HG02571 (cell line): ENCODE measurements around the gene KCNMA1.

ENCODE experiments used
- ATAC-seq: cut with Tn5 transposase; IDR thresholded peaks from one replicate; pipeline ENCODE4 v1.9.1; 2021; ENCODE audit warnings: mild to moderate bottlenecking, moderate library complexity; ENCODE audit not compliant: unreplicated experiment

The KCNMA1 gene

DNA sequence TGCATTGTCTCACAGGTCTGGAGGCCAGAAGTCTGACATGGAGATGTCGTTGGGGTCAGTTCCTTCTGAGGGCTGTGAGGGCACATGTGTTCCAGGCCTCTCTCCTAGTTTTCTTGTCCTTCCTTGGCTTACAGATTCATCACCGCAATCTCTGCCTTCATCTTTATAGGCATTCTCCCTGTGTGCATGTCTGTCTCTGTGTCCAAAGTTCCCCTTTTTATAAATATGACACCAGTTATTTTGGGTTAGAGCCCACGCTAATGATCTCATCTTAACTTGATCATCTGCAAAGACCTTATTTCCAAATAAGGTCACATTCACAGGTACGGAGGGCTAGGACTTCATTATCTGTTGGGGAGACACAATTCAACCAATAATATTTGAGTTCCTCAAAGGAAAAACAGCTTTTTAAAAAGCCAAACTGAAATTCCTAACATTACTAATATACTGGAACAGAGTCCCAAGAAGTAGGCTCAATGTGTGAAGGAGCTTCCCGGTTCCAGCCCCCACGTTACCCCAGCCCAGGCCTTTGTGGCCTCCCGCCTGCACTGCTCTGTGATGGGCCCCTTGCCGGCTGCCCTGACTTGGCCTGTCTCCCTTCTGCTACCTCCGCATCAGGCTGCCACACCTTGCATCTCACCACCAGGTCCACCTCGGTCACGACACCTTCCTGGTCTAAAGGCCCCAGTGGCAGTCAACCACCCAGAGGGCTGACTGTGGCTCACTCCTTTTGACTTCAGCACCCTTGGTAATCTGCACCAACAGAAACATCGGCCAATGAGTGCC, 142.7 kb downstream of the KCNMA1 start:
- ATAC-seq: no peak

DNA sequence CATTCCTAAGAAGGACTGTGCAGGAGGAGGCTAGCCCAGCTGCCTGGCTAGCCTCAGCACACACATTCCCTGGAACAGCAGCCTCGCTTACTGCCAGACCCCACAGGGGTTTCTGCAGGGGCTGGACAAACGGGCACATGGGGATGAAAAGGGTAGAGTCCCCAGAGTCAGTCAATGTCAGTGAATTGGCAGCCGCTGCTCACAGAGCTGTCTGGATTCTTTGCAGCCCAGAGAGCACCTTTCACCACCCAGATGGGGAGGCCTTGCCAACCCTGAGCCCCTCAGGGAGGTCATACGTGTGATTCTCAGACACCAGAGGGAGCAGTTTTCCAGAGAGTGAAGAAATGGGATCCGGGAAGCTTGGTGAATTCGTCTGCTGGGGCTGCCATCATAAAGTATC, 143.3 kb downstream of the KCNMA1 start:
- ATAC-seq: no peak

DNA sequence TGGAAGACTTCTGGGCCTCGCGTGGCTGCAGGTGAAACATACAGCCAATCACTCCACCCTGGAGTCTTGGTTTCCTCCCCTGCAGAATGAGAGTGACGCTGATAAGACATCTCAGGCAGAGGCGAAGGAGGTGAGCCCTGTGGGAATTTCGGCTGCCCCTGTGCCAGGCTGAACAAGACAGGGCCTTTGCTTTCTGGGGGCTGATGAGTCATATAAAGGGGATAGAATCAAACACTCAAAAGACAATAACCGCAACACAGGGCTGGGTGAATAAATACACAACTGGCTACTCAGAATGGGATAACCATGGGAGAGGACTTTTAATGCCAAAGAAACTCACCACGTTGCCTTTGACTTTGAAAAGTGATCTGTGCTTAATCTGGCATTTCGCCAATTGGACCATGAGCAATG, 143.8 kb downstream of the KCNMA1 start:
- no peak for ATAC-seq

DNA sequence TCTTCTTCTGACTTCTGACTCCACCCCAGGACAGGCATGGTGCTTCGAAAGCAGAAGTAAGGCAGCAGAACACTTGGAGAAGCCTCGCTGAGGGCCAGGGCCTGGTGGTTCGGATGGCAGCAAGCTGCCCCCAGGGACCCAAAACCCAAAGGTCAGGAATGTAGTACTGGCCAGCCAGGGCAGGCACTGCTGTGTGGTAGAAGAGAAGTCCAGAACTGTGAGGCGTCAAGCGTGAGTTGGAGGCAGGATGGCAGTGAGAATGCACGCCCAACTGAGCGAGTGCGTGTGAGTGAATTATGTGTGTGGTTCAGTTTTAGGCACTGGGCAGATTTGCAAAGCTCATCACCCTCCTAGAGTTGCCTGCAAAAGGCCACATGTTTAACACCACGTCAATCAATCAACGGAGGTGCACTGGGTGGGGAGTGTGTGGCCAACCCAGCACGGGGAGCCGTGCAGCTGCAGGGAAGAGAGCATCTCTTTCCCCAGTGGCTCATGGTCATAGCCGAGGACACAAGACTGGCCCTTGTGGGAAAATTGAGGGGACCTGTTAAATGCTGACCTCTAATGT, 144.3 kb downstream of the KCNMA1 start:
- no peak for ATAC-seq

DNA sequence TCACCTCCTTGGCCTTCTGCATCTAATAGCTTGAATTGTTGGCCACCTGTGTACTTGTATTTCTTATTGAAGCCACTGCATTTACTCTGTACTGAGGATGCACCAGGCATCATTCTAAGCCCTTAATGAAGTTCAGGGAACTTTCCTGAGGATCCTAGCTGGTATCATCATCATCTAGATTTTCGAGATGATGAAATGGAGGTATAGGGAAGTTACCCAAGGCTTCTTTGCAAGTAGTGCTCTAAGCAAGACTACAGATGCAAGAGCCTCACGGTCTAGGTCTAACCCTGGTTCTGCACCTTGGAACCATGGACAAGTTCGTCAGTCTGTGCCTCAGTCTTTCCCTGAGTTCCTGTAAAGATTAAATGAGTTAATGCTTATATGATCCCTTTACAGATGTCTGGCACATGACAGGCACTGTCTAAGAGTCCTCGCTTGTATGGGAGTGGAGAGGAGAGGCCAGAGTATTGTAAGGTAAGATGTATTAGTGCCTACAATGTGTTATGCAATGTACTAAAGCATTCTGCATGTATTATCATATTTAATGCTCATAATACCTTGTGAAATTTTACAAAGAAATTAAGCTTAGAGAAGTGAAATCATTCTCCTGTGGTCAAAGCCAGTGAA, 145.1 kb downstream of the KCNMA1 start:
- no peak for ATAC-seq

DNA sequence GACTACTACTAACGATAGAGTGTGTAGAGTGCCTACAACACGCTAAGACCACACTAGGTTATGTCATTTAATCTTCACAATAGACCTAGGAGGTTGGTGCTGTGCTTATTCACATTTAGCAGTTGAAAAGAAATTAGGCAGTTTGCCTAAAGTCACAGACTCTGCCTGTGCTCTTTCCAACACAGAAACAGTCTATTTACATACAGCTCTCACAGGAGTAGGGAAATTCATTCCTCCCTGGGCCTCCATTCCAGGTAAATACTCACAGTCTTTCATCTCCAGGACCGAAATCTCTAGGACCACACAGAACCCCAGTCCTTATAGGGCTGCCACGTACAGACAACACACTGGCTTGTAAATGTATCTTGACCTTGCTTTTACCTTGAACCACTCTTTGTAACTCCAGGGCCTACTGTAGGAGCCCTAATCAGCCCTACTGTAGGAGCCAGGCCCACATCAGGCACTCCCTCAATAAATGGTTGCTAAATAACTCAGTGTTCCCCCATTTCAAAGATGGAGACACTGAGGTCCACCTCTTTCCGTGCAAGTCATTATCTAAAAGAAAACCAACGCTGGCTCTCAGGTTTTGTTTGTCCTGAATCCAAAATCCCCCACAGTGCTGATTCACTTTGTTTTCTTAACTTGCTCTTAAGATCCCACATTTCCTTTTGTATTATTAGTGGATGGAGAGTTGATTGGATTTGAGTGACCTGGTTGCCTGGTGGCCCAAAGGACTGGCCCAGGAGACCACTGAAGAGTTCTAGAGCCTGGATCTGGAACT, 146.9 kb downstream of the KCNMA1 start:
- ATAC-seq: no peak

DNA sequence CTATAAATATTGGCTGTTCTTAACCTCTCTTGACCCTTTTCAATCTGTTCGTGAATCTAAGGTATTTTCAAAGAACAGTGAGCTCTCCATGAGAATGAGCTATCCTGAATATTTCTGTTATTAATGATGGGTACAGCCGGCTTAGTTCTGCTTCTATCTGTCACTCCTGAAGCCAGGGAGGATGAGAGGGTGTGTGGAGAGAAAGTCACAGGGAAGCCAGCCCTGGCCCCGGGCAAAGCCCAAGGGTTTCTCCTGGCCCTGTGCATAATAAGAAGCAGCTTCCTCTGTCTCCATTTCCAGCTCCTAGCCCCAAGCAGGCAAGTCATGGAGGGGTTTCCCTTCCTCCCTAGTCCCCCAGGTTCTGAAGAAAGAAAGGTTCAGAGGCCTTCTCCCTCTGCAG, 151.1 kb downstream of the KCNMA1 start:
- ATAC-seq: no peak

DNA sequence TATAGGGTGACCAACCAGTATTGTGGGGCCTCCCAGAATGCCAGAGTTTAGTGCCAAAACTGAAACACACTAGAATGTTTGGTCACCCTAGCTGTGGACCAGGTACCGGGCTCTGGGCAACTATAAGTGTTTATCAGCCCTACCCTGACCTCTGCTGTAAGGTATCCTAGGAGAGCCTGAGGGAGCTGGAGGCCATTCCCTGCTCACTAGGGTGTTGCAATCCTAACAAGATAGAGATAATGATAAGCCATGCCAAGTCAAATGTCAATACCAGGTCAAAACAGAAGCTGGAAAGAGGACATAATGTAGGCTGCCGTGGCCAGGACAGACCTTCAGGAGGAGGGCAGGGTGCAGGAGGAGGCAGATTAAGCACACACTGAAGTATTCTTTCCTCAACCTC, 151.8 kb downstream of the KCNMA1 start:
- no peak for ATAC-seq

DNA sequence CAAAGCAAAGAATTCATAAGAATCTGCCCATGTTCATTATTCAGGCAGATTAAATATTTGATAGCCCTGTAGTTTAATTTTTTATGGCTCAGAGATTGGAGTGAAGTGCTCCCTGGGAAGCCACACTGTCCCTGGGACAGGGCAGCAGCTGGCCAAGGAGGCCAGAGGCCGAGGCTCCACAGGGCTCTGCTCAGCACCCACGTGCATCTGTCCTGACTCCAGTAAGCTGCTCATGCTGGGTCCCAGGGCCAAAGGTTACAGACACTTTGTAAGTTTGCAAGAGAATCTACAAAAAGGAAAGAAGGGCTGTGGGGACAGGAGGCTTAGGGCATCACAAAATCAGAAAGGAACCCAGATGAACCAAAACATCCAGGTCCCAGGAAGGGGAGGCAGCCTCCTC, 155.5 kb downstream of the KCNMA1 start:
- no peak for ATAC-seq

DNA sequence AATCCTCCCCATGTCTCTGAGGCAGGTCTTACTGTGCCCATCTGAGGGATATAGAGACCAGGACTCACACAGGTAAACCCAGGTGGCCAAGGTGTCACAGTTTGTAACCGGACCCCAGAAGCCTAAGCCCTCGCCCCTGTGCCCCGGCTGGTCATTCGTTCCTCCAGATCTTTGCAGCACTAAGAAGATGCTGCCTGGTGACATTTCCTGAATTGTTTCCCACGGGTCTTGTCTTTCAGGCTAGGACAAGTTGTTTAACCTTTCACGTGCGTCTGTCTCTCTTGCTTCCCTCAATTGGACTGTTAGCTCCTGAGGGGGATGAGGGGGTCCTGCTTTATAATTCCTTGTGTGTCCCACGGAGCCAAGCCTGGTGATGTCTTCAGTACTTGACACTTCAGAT, 158.0 kb downstream of the KCNMA1 start:
- ATAC-seq: no peak

DNA sequence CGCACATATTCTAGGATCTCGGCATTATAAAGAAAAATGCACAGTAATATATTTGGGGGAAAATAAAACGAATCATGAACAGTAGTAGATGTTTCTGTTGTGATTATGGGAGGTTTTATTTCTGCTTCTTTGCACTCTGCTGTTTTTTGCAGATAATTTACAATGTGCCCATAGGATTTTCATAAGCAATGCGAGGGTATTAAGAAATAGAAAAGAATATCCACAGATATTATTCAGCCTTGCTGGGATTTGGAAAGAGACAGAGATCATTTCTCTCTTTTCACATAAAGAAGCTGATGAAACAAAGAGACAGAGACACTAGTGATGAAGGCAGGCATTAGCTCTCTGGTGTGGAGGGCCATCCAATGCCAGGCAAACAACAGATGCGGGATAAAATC, 158.6 kb downstream of the KCNMA1 start:
- ATAC-seq: no peak

DNA sequence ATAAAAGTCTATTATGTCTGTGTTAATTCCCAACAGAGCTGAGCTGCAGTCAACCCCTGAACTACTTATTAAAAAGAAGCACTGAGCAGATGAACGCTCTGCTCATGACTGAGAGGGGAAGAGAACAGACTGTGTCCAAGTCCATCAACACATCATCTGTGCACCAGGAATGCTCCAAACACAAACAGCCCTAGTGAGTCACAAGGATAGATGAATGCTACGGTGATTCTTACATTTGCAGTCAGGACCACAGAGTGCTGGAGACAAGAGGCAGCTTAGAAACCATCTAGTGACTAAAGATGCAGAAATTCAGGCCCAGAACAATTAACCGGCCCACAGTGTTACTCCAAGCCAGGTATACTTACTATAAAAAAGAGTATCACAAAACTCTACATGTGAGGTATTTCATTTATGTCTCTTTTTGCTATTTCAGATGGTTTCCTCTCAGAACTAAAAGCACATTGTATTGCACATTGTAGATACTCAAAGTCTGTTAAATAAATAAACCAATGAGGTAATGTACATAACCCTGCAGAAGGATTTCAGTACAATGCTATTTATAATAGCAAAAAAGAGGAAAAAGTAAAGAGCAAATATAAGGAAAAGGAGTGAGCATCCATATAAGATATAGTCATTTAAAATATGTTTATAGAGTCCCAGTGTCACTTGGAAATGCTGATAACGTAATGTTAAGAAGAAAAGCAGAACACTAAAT, 159.2 kb downstream of the KCNMA1 start:
- no peak for ATAC-seq

DNA sequence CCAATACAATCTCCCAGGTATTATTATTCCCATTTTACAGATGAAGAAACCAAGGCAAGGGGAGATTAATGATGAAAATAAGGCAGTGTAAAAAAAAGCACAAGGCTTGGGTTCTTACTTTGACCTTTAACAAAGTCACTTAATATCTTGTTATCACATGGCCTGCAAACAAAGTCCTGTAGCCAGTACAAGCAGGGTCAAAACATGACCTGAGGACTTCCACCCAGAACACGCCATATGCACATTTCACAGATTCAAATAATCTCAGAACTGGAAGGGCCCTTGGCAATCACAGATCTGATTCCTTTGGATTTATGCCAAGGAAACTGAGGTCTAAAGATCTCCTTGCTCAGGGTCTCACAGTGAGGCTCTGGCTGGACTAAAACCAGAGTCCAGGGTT, 162.1 kb downstream of the KCNMA1 start:
- no peak for ATAC-seq

DNA sequence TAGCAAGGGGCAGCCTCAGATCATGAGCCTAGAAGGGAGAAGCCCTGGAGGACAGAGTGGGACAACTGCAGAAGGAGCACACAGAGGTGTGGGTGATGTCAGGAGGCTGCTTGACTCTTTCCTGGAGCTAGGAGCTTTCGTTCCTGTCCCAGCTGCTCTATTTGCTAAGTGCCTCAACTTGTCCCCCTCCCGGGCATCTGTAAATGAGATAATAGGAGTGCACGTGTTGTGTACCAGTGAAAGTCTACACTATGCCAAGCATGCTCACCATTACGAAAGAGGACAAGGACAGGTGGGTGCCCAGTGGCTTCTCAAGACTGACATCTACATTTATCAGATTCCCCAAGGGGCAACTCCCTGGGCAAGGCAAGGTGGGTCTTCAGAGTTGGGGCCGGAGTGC, 162.7 kb downstream of the KCNMA1 start:
- ATAC-seq: no peak

DNA sequence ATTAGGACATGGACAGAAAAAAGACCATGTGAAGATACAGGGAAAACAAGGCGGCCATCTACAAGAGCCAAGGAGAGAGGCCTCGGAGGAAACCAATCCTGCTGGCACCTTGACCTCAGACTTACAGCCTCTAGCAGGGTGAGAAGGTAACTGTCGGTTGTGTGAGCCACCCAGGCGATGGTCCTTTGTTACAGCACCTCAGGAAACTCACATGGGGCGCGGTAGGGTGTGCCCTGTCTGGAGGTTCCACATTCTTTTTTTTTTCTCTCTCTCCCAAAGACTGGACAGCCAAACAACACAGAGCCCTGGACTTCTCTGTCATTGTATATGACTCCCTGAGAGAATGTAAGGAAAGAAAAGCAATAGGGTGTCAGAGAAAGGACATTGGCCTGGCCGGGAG, 163.2 kb downstream of the KCNMA1 start:
- no peak for ATAC-seq

DNA sequence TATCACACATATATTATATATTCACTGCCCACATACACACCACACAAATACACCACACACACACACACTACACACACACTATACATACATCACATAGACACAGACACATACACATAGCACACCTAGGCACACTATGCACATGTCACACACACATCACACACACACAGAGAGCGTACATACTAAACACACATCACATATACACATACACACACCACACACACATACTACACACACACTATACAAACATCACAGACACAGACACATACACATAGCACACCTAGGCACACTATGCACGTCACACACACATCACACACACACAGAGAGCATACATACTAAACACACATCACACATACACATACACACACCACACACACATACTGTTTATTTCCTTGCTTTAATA, 165.5 kb downstream of the KCNMA1 start:
- no peak for ATAC-seq

DNA sequence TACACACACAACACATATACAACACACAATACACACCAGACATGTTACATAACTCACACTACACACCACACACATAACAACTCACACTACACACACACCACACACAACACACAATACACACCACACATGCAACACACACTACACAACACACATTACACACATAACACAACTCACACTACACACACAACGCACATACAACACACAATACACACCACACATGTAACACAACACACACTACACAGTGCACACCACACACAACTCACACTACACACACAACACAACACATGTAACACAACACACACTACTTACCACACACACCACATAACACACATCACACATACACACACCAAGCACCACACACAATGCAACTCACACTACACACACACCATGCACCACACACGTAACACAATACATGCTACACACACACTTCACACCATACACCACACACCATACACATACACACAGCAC, 166.5 kb downstream of the KCNMA1 start:
- no peak for ATAC-seq

DNA sequence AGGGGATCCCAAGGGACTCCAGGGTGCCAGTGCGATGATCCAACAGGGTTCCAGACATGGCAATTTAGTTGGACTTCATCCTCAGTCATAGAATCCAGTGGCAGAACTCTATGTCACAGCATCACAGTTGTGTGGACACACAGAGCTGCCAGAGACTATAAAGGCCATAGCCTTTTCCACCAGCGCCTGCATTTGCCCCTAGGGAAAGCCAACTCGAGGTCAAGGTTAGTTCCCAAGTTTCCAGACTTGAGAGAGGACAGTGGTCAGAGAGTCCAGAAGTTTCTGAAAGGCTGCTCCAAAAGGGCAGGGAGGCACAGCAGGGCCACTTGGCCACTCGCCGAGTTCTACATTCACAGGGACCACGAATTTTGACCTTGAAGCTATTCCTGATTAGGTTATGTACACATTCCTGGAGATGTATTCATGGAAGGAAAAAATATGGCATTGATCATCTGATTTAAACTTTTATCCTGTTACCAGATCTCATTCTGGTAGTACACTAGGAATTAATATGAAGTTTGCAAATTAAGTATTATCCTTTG, 170.1 kb downstream of the KCNMA1 start:
- no peak for ATAC-seq

DNA sequence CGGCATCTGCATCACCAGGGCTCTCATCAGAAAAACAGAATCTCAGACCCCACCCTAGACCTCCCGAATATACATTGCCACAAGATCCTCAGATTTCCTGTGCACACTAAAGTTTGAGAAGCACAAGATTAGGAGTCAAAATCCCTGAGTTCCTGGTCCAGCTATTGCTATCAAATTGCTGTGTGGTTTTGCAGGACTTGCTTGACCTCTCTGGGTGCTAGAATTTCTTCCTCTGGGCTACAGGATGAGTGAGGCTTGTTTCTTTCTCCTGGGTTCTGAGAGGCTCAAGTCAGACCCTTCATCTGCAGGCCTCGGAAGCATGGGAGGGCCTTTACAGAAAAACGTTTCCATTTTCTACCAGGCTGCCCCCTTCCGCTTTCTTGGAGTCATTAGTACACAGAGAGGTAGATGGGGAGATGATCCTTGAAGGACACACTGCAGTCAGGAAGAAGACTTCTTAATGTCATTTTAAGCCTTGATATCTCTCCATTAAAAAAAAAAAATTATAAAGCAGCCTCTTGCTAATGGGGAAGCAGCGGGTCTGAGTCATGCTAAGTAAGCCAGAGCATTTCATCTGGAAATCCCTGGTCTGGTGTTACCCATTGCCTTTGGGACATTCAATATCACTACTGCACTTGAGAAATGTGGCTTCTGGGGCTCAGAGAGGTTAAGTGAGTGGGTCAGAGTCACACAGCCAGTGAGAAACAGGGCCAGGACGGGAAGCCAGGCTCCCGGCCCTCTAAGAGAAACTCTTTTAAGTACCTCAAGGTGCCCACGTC, 173.5 kb downstream of the KCNMA1 start:
- ATAC-seq: no peak

DNA sequence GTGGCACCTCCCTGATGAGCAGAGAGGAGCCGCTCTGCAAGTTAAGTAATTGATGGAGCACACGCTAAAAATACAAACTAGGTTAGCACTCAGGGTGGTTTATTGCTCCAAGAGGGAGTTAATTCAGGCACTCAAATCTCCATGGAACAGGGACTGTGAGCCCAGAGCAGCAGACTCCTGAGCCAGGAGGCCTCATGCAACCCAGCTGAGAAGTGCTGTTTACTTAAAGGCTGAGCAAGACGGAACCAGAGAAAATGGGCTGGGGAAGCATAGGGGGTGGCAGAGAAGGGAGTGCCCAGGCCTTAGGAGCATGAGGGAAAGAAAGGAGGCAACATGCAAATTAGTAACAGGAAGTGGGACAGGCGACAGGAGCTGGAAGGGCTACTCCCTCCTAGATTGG, 174.1 kb downstream of the KCNMA1 start:
- no peak for ATAC-seq
